GM12873 (cell line): Measurements from ENCODE around the gene MAP2.

Experiments used
- TF ChIP-seq, protein P1 (sequence below): IDR thresholded peaks from 2 replicates; pipeline ENCODE4 v1.5.1; 2012; ENCODE audit warnings: low read depth, mild to moderate bottlenecking, moderate library complexity, low read length, control low read depth; ENCODE audit not compliant: insufficient read depth; ENCODE audit errors: missing control alignments

Gene MAP2

DNA sequence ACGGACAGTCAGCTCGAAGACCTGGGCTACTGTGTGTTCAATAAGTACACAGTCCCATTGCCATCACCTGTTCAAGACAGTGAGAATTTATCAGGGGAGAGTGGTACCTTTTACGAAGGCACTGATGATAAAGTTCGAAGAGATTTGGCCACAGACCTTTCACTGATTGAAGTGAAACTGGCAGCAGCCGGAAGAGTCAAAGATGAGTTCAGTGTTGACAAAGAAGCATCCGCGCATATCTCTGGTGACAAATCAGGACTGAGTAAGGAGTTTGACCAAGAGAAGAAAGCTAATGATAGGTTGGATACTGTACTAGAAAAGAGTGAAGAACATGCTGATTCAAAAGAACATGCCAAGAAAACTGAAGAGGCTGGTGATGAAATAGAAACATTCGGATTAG is 270.9 kb downstream of the MAP2 start:
- TF ChIP-seq, protein P1, sequence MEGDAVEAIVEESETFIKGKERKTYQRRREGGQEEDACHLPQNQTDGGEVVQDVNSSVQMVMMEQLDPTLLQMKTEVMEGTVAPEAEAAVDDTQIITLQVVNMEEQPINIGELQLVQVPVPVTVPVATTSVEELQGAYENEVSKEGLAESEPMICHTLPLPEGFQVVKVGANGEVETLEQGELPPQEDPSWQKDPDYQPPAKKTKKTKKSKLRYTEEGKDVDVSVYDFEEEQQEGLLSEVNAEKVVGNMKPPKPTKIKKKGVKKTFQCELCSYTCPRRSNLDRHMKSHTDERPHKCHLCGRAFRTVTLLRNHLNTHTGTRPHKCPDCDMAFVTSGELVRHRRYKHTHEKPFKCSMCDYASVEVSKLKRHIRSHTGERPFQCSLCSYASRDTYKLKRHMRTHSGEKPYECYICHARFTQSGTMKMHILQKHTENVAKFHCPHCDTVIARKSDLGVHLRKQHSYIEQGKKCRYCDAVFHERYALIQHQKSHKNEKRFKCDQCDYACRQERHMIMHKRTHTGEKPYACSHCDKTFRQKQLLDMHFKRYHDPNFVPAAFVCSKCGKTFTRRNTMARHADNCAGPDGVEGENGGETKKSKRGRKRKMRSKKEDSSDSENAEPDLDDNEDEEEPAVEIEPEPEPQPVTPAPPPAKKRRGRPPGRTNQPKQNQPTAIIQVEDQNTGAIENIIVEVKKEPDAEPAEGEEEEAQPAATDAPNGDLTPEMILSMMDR = no peak

DNA sequence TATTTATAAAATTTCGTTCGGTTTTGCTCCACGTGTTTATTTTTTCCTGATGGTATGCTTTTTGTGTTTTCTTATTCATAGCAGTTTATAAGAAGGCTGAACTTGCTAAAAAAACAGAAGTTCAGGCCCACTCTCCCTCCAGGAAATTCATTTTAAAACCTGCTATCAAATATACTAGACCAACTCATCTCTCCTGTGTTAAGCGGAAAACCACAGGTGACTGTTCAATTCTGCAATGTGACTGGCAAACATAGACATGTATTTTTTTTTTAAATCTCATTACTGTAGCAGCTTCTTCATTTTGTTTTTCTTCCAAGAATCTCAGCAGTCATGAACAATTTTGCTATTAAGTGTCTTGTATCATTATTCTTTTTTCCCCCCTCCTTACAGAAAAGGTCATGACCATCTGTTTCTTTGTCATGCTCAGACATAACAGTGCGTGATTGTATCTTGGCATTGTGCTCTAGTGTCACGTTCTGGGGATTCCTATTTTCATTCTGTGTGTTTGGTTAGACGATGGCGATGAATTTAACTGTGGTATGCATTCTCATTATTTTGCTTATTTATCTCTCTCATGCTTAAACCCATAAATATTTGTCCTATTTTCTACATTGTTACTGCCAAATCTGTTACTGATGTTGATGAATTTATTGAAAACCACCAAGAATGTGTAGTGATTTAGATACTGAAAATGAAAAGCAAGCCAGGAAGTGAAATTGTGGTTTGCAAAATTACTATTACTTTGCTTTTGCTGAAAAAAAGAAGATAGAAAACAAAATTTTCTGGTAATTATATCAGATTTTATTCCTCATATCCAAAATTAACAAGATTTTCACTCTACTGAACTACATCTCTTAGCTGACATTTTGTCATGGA is 273.2 kb downstream of the MAP2 start:
- TF ChIP-seq, protein P1 = no peak

DNA sequence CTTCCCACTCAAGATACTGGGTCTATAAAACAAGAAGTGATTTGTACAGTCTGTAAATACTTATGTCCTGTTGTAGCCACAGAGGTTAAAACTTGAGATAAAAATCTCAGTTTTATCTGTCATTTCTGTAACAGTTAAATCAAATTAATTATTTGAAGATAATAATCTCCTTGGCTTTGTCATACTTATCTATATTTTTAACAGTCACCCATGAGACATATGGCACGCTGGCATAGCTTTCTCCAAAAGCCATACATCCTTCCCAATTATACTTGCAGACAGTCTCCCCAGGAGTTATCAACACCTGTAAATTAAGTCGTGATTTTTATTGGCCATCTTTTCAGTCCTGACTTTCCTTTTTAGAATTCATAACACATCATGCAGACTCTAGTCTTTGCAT is 278.9 kb downstream of the MAP2 start:
- TF ChIP-seq, protein P1 = no peak

DNA sequence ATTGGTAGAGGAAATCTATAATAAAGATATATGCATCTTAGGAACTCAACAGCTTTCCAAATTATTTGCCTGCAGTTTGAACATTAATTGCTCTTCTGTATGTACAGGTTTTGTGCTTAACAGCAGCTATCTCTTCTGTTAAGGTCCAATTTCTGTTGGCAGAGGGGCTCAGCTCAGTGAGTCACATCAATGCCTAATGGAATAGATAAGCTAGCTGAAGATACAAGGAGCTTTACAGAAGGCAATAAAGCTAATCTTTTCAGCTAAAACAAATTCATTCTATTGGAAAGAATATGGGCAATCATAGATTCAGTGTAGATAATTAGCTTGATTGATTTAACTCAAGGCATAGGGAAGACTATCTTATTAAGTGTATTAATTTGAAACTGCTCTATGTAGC is 289.4 kb downstream of the MAP2 start:
- TF ChIP-seq, protein P1 = no peak

DNA sequence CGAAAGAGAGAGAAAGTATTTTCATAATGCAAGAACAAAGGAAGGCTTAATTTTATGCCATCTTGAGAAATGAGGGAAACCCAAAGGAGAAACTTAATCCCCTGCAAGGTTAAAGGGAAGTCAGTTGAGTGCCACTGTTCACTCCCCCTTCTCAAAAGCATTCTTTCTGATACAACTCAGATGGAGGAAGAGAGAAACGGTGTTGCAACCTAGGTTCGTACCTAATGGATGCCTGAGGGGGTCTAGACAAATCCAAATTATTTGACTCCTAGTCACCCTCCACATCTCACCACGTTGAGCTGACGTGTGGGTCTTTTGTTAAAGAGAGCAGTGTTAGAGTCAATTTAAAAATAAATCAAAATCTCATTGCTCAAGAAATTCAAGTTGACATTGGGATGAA is 295.2 kb downstream of the MAP2 start:
- TF ChIP-seq, protein P1 = no peak

DNA sequence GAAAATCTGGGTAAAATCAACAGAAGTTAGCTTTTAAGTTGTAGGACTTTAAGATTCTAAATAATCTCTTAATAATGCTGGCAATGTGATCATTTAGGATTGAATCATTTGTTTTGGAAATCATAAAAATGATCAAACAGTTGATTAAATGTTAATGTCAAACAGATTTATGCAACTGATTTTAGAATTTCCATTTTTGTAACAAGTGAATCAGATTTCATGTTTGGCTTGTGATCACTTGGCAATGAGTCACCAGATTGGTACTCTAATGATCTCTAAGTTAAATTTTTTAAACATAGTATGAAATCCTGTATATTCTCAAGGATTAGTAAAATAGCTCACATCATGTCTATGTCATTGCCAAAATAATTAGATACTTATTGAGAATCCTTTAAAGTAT is 297.6 kb downstream of the MAP2 start:
- TF ChIP-seq, protein P1 = no peak

DNA sequence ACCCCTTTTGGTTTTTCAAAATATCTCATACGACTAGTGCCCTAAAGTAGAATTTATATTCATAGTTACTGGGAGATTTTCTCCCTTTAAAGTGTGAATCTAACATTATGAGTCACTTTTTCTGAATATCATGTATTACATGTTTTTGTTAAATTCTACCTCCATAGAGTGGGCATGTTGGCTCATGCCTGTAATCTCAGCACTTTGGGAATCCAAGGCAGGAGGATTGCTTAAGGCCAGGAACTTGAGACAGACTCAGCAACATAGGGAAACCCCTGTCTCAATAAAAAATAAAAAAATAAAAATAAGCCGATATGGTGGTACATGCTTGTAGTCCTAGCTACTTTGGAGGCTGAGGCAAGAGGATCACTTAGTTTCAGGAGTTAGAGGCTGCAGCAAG is 302.5 kb downstream of the MAP2 start:
- TF ChIP-seq, protein P1 = no peak
